ENCODE measurements around the gene TMC4. TPM values are rescaled to one million over a fixed set of nuclear protein-coding genes. Genes with fewer than 3 reads are reported as not detected.
A peak's percentile ranks its signal among the peaks of the same experiment; 100 is the strongest.

TMC4 gene
- polyA plus RNA-seq, 1 donor (not counting 4 experiments of a cell fraction or from before 2014, with no cell fraction given), result 1.5 TPM

DNA sequence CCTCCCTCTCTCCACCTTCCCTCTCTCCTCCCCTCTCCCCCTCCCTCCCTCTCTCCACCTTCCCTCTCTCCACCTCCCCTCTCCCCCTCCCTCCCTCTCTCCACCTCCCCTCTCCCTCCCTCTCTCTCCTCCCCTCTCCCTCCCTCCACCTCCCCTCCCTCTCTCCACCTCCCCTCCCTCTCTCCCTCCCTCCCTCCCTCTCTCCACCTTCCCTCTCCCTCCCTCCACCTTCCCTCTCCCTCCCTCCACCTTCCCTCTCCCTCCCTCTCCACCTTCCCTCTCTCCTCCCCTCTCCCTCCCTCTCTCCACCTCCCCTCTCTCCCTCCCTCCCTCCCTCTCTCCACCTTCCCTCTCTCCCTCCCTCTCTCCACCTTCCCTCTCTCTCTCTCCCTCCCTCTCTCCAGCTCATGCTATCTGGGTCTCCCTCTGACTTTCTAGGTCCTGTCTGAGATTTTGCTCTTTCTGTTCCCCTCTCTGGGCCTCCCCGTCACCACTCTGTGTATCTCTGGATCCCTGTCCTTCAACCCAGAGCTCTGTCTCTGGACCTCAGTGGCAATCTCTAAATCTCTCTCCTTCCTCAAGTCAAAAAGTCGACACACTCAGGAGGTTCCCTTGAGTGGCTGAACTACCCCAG lies 38.9 kb downstream of the TMC4 start:
- Histone ChIP-seq H3K79me2 (ENCODE audit: control insufficient read depth, insufficient read depth, low read length) (peaks cover 12% of the 10 kb centered on the region), H3K9ac (ENCODE audit: control insufficient read depth, extremely low read depth, insufficient read depth, low read length) (peak overlapping the region; percentile 30), H3K4me3 (ENCODE audit: control insufficient read depth in 2 of 3, extremely low read depth in 1 of 3, insufficient read depth in 2 of 3, low read depth in 1 of 3, low read length in 3 of 3) (no peak overlapping the region), H3K27ac (ENCODE audit: control insufficient read depth, insufficient read depth, low read length) (peak overlapping the region; percentile 61), H3K4me2 (ENCODE audit: control insufficient read depth, extremely low read depth, insufficient read depth, low read depth, low read length) (peak overlapping the region; percentile 64), H3K9me1 (ENCODE audit: control insufficient read depth, extremely low read depth, insufficient read depth, low read length) (no peaks in the 10 kb centered on the region), H3K9me3 (ENCODE audit: control insufficient read depth, low read depth, low read length) (no peaks in the 10 kb centered on the region), H3K4me1 (ENCODE audit: control insufficient read depth, extremely low read depth, insufficient read depth, low read length) (peaks cover 21% of the 10 kb centered on the region), H4K20me1 (ENCODE audit: control insufficient read depth, extremely low read depth, insufficient read depth, low read length) (no peaks in the 10 kb centered on the region), H3K27me3 (ENCODE audit: control insufficient read depth, extremely low read depth, insufficient read depth, low read length) (no peaks in the 10 kb centered on the region), H3K36me3 (ENCODE audit: control insufficient read depth in 2 of 2, extremely low read depth in 1 of 2, insufficient read depth in 2 of 2, low read length in 2 of 2) (peaks cover 3 to 13% of the 10 kb centered on the region in 2 experiments), H2AFZ (ENCODE audit: control insufficient read depth, low read length) (no peak overlapping the region)
- FAIRE-seq (no peak), DNase-seq (ENCODE audit: low read depth, low spot score) (no peak)
- TF ChIP-seq EZH2 (IDR thresholded peaks at IDR 0.05; ENCODE audit: low read length), result no peak
- TF ChIP-seq, protein P1, sequence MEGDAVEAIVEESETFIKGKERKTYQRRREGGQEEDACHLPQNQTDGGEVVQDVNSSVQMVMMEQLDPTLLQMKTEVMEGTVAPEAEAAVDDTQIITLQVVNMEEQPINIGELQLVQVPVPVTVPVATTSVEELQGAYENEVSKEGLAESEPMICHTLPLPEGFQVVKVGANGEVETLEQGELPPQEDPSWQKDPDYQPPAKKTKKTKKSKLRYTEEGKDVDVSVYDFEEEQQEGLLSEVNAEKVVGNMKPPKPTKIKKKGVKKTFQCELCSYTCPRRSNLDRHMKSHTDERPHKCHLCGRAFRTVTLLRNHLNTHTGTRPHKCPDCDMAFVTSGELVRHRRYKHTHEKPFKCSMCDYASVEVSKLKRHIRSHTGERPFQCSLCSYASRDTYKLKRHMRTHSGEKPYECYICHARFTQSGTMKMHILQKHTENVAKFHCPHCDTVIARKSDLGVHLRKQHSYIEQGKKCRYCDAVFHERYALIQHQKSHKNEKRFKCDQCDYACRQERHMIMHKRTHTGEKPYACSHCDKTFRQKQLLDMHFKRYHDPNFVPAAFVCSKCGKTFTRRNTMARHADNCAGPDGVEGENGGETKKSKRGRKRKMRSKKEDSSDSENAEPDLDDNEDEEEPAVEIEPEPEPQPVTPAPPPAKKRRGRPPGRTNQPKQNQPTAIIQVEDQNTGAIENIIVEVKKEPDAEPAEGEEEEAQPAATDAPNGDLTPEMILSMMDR (optimal IDR thresholded peaks at IDR 0.05 in 1 of 3, IDR thresholded peaks at IDR 0.05 in 1 of 3, conservative IDR thresholded peaks at IDR 0.05 in 1 of 3; ENCODE audit: extremely low read depth in 1 of 3, insufficient read depth in 2 of 3, low read length in 3 of 3), result no peak
- dilution Hi-C loops (cut with MboI; ENCODE audit: extremely low pct_ligation_motif_present, low sequenced_read_pairs), result no loop called here

- no peak overlapping the region for H3K4me3 ChIP-seq (ENCODE audit: control insufficient read depth in 2 of 3, extremely low read depth in 1 of 3, insufficient read depth in 2 of 3, low read depth in 1 of 3, low read length in 3 of 3)
- H3K79me2 ChIP-seq (ENCODE audit: control insufficient read depth, insufficient read depth, low read length), result peaks cover 5% of the 10 kb centered on the region
- H4K20me1 ChIP-seq (ENCODE audit: control insufficient read depth, extremely low read depth, insufficient read depth, low read length), result no peaks in the 10 kb centered on the region
- H3K9ac ChIP-seq (ENCODE audit: control insufficient read depth, extremely low read depth, insufficient read depth, low read length), result no peak overlapping the region
- no peaks in the 10 kb centered on the region for H3K9me1 ChIP-seq (ENCODE audit: control insufficient read depth, extremely low read depth, insufficient read depth, low read length)
- no peak for FAIRE-seq
- H3K4me2 ChIP-seq (ENCODE audit: control insufficient read depth, extremely low read depth, insufficient read depth, low read depth, low read length), result no peak overlapping the region
- no peaks in the 10 kb centered on the region for H3K27me3 ChIP-seq (ENCODE audit: control insufficient read depth, extremely low read depth, insufficient read depth, low read length)
- dilution Hi-C loops (cut with MboI; ENCODE audit: extremely low pct_ligation_motif_present, low sequenced_read_pairs), result no loop called here
- no peak overlapping the region for H3K27ac ChIP-seq (ENCODE audit: control insufficient read depth, insufficient read depth, low read length)
- DNase-seq (ENCODE audit: low read depth, low spot score), result no peak
- H3K4me1 ChIP-seq (ENCODE audit: control insufficient read depth, extremely low read depth, insufficient read depth, low read length), result peaks cover 15% of the 10 kb centered on the region
- peaks cover 9 to 14% of the 10 kb centered on the region in 2 experiments for H3K36me3 ChIP-seq (ENCODE audit: control insufficient read depth in 2 of 2, extremely low read depth in 1 of 2, insufficient read depth in 2 of 2, low read length in 2 of 2)
- H2AFZ ChIP-seq (ENCODE audit: control insufficient read depth, low read length), result no peak overlapping the region
- TF ChIP-seq EZH2 (IDR thresholded peaks at IDR 0.05; ENCODE audit: low read length), result no peak
- TF ChIP-seq, protein P1 (optimal IDR thresholded peaks at IDR 0.05 in 1 of 3, IDR thresholded peaks at IDR 0.05 in 1 of 3, conservative IDR thresholded peaks at IDR 0.05 in 1 of 3; ENCODE audit: extremely low read depth in 1 of 3, insufficient read depth in 2 of 3, low read length in 3 of 3), result no peak
- no peaks in the 10 kb centered on the region for H3K9me3 ChIP-seq (ENCODE audit: control insufficient read depth, low read depth, low read length)
These were observed 39.5 kb downstream of the TMC4 start for GRCh38 chr19:54133312-54133956.
